ENCODE results near the gene CRIP3. TPM values are rescaled to one million over a fixed set of nuclear protein-coding genes. Genes with fewer than 3 reads are reported as not detected.

Gene CRIP3
- total and polyA plus RNA-seq, 2 of the 13 experiments (the other 11 are each of a cell fraction or from before 2014, with no cell fraction given) = 6.3 to 9.3 TPM

DNA sequence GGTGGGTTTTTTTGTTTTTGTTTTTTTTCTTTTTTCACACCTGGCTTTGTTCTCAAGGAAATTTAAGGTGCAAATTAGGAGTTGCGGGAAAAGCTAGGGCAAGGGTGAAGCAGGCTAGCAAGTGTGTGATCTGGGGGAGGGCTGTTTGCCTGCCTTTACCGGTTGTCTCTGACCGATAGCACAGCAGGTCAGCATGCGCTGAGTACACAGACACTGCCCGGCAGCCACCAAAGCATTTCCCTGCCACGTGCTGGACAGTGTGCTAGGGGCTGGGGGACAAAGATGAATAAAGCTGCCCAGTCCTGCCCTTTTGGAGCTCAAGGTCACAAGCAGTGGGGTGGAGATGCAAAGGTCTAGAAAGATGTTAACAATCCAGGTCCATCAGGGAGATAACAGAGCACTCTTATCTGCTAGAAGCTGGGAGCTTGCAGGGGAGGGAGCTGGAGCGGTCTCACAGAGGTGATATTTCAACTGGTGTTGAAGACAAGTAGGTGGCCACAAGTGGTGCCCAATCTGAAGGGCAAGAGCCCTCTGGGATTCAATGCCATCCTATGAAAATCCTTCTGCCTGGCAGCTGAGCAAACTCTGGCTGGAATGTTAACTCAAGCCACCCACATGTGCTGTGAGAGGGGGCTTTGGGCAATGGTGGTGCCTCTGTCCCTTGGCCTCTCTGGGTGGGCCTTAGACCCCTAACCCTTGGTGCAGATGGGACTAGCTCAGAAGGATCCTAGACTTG is 40.8 kb downstream of the CRIP3 start:
- ChIA-PET POLR2A (interaction anchor here (0.7 to 20.0 kb wide), 29 partner anchors 10 to 339 kb away, joined by 3 to 314 read pairs (median 4); partner anchors contain the start of genes ABCC10, CNPY3, CRIP3 and CUL9), CTCF (ENCODE audit: low intra/inter-chr PET ratio, low total read pairs) (no interaction called here)
- FAIRE-seq = peak; percentile 99
- WGBS (ENCODE audit: low lambda C conversion rate) = 0% methylated on average over 7 of the region's 7 CpGs
- peak; percentile 85 for ATAC-seq
- Histone ChIP-seq H3K9me3 (ENCODE audit: low read length) (no peaks in the 10 kb centered on the region), H3K4me3 (replicated peaks in 1 of 3; ENCODE audit: insufficient read depth in 1 of 3, low read depth in 2 of 3, low read length in 3 of 3) (peak overlapping the region in 1 of 3 experiments; percentile 36; a peak in 2 of 6 replicates), H3K27ac (ENCODE audit: extremely low read length, insufficient read depth, low read length) (peak overlapping the region; percentile 91), H3K27me3 (ENCODE audit: control insufficient read depth in 1 of 2, insufficient read depth in 2 of 2, low read length in 2 of 2) (no peaks in the 10 kb centered on the region), H3K4me2 (ENCODE audit: low read depth, low read length) (peak overlapping the region; percentile 58), H3K79me2 (ENCODE audit: insufficient read depth, low read length) (no peaks in the 10 kb centered on the region), H3K4me1 (ENCODE audit: insufficient read depth, low read length) (peaks cover 96% of the 10 kb centered on the region), H3K36me3 (replicated peaks in 1 of 2; ENCODE audit: control insufficient read depth in 1 of 2, insufficient read depth in 2 of 2, low read length in 2 of 2) (no peaks in the 10 kb centered on the region), H2AFZ (ENCODE audit: low read length) (no peak overlapping the region), H3K9ac (ENCODE audit: insufficient read depth, low read depth, low read length) (peak overlapping the region; percentile 69), H4K20me1 (ENCODE audit: insufficient read depth, low read length) (no peaks in the 10 kb centered on the region)
- peak; percentile 99 for DNase-seq (ENCODE audit: low spot score)
- TSS peak; percentile 67 for BruUV-seq (replicated peaks)
- in situ Hi-C loops (cut with HindIII; ENCODE audit: extremely low pct_ligation_motif_present, low pct_unique_long_range_greater_than_20kb) = no loop called here
- intact Hi-C loops (cut with micrococcal nuclease; ENCODE audit: unreplicated experiment) = loop anchor here (2.0 to 10.0 kb wide), 2 partner anchors 23 to 157 kb away; partner anchors contain the start of gene ABCC10
- TF ChIP-seq ZNF430 (CRISPR knock-in tag; IDR thresholded peaks at IDR 0.05) (peak; percentile 100), ZFP36 (IDR thresholded peaks at IDR 0.05; ENCODE audit: borderline replicate concordance, low read depth, low read length, partially characterized antibody) (no peak), JDP2 (CRISPR knock-in tag; IDR thresholded peaks at IDR 0.05; ENCODE audit: borderline replicate concordance) (peak; percentile 96; the same call in 1 of the 2 replicates), RFXANK (CRISPR knock-in tag; IDR thresholded peaks at IDR 0.05) (peak; percentile 93), NFATC3 (CRISPR knock-in tag; IDR thresholded peaks at IDR 0.05) (peak; percentile 97), GTF3A (CRISPR knock-in tag; conservative IDR thresholded peaks at IDR 0.05) (no peak), TFAP4 (IDR thresholded peaks at IDR 0.05; ENCODE audit: borderline replicate concordance, low read depth) (peak; percentile 93), ZSCAN21 (CRISPR knock-in tag; IDR thresholded peaks at IDR 0.05; ENCODE audit: borderline replicate concordance) (peak; percentile 98), STAT5B (CRISPR knock-in tag; IDR thresholded peaks at IDR 0.05) (peak; percentile 96), ZFP37 (CRISPR knock-in tag; IDR thresholded peaks at IDR 0.05; ENCODE audit: borderline replicate concordance) (peak; percentile 97), MED8 (CRISPR knock-in tag; IDR thresholded peaks at IDR 0.05; ENCODE audit: insufficient replicate concordance) (peak; percentile 100), NFYC (CRISPR knock-in tag; IDR thresholded peaks at IDR 0.05) (peak; percentile 66; the same call in 1 of the 2 replicates), FIP1L1 (IDR thresholded peaks at IDR 0.05; ENCODE audit: borderline replicate concordance, insufficient read depth, low read depth, low read length) (no peak), ZEB1 (IDR thresholded peaks at IDR 0.05; ENCODE audit: insufficient replicate concordance, low read depth) (no peak), PHF21A (CRISPR knock-in tag; IDR thresholded peaks at IDR 0.05) (peak; percentile 100), SOX6 (IDR thresholded peaks at IDR 0.05) (no peak), SOX6 (CRISPR knock-in tag; IDR thresholded peaks at IDR 0.05) (peak; percentile 100), SOX5 (CRISPR knock-in tag; IDR thresholded peaks at IDR 0.05; ENCODE audit: borderline replicate concordance) (peak; percentile 100), ELF3 (CRISPR knock-in tag; IDR thresholded peaks at IDR 0.05) (peak; percentile 99)
- TF ChIP-seq, protein P1, sequence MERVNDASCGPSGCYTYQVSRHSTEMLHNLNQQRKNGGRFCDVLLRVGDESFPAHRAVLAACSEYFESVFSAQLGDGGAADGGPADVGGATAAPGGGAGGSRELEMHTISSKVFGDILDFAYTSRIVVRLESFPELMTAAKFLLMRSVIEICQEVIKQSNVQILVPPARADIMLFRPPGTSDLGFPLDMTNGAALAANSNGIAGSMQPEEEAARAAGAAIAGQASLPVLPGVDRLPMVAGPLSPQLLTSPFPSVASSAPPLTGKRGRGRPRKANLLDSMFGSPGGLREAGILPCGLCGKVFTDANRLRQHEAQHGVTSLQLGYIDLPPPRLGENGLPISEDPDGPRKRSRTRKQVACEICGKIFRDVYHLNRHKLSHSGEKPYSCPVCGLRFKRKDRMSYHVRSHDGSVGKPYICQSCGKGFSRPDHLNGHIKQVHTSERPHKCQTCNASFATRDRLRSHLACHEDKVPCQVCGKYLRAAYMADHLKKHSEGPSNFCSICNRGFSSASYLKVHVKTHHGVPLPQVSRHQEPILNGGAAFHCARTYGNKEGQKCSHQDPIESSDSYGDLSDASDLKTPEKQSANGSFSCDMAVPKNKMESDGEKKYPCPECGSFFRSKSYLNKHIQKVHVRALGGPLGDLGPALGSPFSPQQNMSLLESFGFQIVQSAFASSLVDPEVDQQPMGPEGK (CRISPR knock-in tag; IDR thresholded peaks at IDR 0.05) = peak; percentile 100
